WTC11 (cell line): ENCODE measurements around the gene KLK2. TPM values are rescaled to one million over a fixed set of nuclear protein-coding genes. Genes with fewer than 3 reads are reported as not detected.

Experiments used
- ATAC-seq: fragments of 200-7000 bp; cut with Tn5 transposase; 2 replicates; pipeline ENCODE4 v1.10.0; 2021; ENCODE audit warnings: mild to moderate bottlenecking, moderate library complexity
- CTCF ChIA-PET: fragments of 300-600 bp; sonication (Branson Sonifier 250); formaldehyde crosslinking; loops from one replicate; lab custom pipeline; 2021; ENCODE audit warnings: antibody characterized with exemption; lab: Charles Lee
- POLR2A ChIA-PET: fragments of 350-600 bp; sonication (Branson Sonifier 250); formaldehyde crosslinking; loops from one replicate; lab custom pipeline; 2021; ENCODE audit warnings: antibody characterized with exemption; lab: Charles Lee
- DNase-seq: peaks from one replicate; pipeline ENCODE4 v3.0.0; 2021; ENCODE audit warnings: low spot score
- H3K27ac Mint-ChIP-seq: 2 replicates; pipeline ENCODE4 v1.8.0; 2021; ENCODE audit warnings: mixed read lengths
- H3K27me3 Mint-ChIP-seq: 2 replicates; pipeline ENCODE4 v1.8.0; 2021; ENCODE audit warnings: low read depth, mild to moderate bottlenecking, moderate library complexity, mixed read lengths
- H3K36me3 Mint-ChIP-seq: 2 replicates; pipeline ENCODE4 v1.8.0; 2021; ENCODE audit warnings: mixed read lengths
- H3K4me1 Mint-ChIP-seq: 2 replicates; pipeline ENCODE4 v1.8.0; 2022; ENCODE audit warnings: mixed read lengths
- H3K4me3 Mint-ChIP-seq: 2 replicates; pipeline ENCODE4 v1.8.0; 2021; ENCODE audit warnings: mild to moderate bottlenecking, moderate library complexity, mixed read lengths
- H3K9me3 Mint-ChIP-seq: 2 replicates; pipeline ENCODE4 v1.8.0; 2021; ENCODE audit warnings: mixed read lengths
- AR ChIP-seq: fragments of 250-450 bp; sonication (Bioruptor Pico); IDR thresholded peaks from 2 replicates; pipeline ENCODE4 v1.9.0; 2021; ENCODE audit warnings: mild to moderate bottlenecking
- CREM ChIP-seq: sonication (generic); formaldehyde crosslinking; IDR thresholded peaks from 2 replicates; pipeline ENCODE4 v1.8.1; 2022; ENCODE audit warnings: mild to moderate bottlenecking, missing genetic modification reagents, moderate library complexity
- EMX1 ChIP-seq: fragments of 250-450 bp; sonication (Bioruptor Pico); IDR thresholded peaks from 2 replicates; pipeline ENCODE4 v1.8.0; 2021; ENCODE audit warnings: mild to moderate bottlenecking
- FOXK1 ChIP-seq: sonication (generic); formaldehyde crosslinking; IDR thresholded peaks from 2 replicates; pipeline ENCODE4 v1.8.0; 2022; ENCODE audit warnings: mild to moderate bottlenecking, moderate library complexity, missing genetic modification reagents
- GABPB1 ChIP-seq: sonication (generic); formaldehyde crosslinking; IDR thresholded peaks from 2 replicates; pipeline ENCODE4 v1.8.1; 2023; ENCODE audit warnings: mild to moderate bottlenecking, missing genetic modification reagents
- IRF2 ChIP-seq: sonication (generic); formaldehyde crosslinking; IDR thresholded peaks from 2 replicates; pipeline ENCODE4 v1.8.0; 2022; ENCODE audit warnings: low read depth, missing genetic modification reagents, borderline replicate concordance
- NR3C1 ChIP-seq: sonication (generic); formaldehyde crosslinking; conservative IDR thresholded peaks from 2 replicates; pipeline ENCODE4 v1.8.1; 2023; ENCODE audit warnings: low read depth, mild to moderate bottlenecking, missing genetic modification reagents
- PRRX2 ChIP-seq: fragments of 250-450 bp; sonication (Bioruptor Pico); IDR thresholded peaks from 2 replicates; pipeline ENCODE4 v1.8.0; 2021; ENCODE audit warnings: mild to moderate bottlenecking
- ZBTB21 ChIP-seq: sonication (generic); formaldehyde crosslinking; IDR thresholded peaks from 2 replicates; pipeline ENCODE4 v1.8.1; 2023; ENCODE audit warnings: mild to moderate bottlenecking, missing genetic modification reagents, borderline replicate concordance
- ZNF138 ChIP-seq: sonication (generic); formaldehyde crosslinking; conservative IDR thresholded peaks from 2 replicates; pipeline ENCODE4 v1.8.1; 2022; ENCODE audit warnings: mild to moderate bottlenecking, moderate library complexity, missing genetic modification reagents
- ZNF423 ChIP-seq: fragments of 250-450 bp; sonication (Bioruptor Pico); IDR thresholded peaks from 2 replicates; pipeline ENCODE4 v2.1.2; 2022; ENCODE audit warnings: mild to moderate bottlenecking, moderate library complexity
- ZNF425 ChIP-seq: fragments of 250-450 bp; sonication (Bioruptor Pico); conservative IDR thresholded peaks from 2 replicates; pipeline ENCODE4 v1.9.0; 2021; ENCODE audit warnings: mild to moderate bottlenecking
- total RNA-seq: library from RNA; stranded (reverse); gene quantifications from 3 replicates; pipeline ENCODE4 v1.2.3, GENCODE V29; 2021
- TF ChIP-seq, protein P1 (sequence below): sonication (generic); formaldehyde crosslinking; IDR thresholded peaks from 2 replicates; pipeline ENCODE4 v1.8.0; 2022; ENCODE audit warnings: mild to moderate bottlenecking, missing genetic modification reagents
- TF ChIP-seq, protein P2 (sequence below): fragments of 200-600 bp; IDR thresholded peaks from 2 replicates; pipeline ENCODE4 v1.8.0; 2022; ENCODE audit warnings: antibody characterized with exemption
- TF ChIP-seq, protein P3 (sequence below): sonication (generic); formaldehyde crosslinking; IDR thresholded peaks from 2 replicates; pipeline ENCODE4 v1.8.0; 2023; ENCODE audit warnings: missing genetic modification reagents
- TF ChIP-seq, protein P4 (sequence below): sonication (generic); formaldehyde crosslinking; IDR thresholded peaks from 2 replicates; pipeline ENCODE4 v1.8.0; 2022; ENCODE audit warnings: mild to moderate bottlenecking, missing genetic modification reagents
- TF ChIP-seq, protein P5 (sequence below): fragments of 250-450 bp; sonication (Bioruptor Pico); IDR thresholded peaks from 2 replicates; pipeline ENCODE4 v1.9.0; 2021; ENCODE audit warnings: mild to moderate bottlenecking

KLK2 gene
- total RNA-seq, 1 experiment from 2014 or later = not detected

DNA sequence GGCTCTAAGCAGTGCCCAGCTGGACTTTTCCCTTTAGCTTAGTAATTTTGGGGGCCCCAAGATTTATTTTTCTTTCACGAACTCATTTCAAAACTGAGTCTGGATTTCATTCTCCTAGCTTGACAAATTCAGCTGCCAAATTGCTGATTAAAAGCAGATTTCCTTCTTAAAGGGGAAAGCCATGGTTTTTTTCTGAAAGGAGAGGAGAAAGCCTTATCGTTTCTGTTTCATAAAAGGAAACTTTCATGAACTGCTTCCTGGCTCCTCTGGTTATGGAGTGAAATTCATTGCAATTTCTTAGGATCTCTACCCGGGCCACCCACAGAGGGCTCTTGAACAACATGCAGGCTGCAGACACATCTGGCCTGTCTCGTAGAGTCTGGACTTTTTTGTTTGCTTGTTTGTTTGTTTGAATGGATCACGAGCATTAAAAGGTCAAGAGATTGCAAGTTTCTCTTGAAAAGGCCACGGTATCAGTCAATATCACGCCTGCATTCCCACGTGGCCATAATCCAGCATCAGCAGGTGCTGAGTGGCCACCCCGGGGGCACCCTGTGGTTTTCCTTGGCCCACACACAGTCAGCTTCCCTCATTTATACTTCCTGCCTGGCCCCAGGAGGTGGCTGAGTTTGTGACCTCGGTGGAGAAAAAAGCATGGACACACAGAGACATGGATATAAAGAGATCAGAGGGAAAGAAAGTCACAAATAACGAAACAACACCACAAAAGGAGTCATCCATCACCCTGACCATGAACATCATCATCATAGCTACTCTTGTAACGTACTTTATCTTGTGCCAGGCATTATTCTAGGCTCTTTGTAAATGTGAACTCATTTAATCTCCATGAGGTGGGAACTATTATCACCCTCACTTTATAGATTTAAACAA lies 48.4 kb downstream of the KLK2 start:
- H3K9me3 Mint-ChIP-seq = no peaks in the 10 kb centered on the region
- ChIA-PET POLR2A (interaction anchor here (1.0 kb wide), 2 partner anchors 99 to 127 kb away, joined by 3 to 5 read pairs; no protein-coding TSS in a partner anchor), CTCF (interaction anchor here (0.6 to 6.9 kb wide), 58 partner anchors 10 to 384 kb away, joined by 3 to 84 read pairs (median 5); partner anchors contain the start of genes ACP4, KLK13, KLK3 and KLK4)
- no peaks in the 10 kb centered on the region for H3K36me3 Mint-ChIP-seq
- H3K4me1 Mint-ChIP-seq = peaks cover 13% of the 10 kb centered on the region
- TF ChIP-seq ZNF425 (no peak), ZNF423 (CRISPR knock-in tag) (peak; percentile 80), PRRX2 (CRISPR knock-in tag) (no peak), NR3C1 (CRISPR knock-in tag) (no peak), ZNF138 (CRISPR knock-in tag) (no peak), IRF2 (CRISPR knock-in tag) (no peak), AR (CRISPR knock-in tag) (no peak), CREM (CRISPR knock-in tag) (no peak)
- TF ChIP-seq, protein P1, sequence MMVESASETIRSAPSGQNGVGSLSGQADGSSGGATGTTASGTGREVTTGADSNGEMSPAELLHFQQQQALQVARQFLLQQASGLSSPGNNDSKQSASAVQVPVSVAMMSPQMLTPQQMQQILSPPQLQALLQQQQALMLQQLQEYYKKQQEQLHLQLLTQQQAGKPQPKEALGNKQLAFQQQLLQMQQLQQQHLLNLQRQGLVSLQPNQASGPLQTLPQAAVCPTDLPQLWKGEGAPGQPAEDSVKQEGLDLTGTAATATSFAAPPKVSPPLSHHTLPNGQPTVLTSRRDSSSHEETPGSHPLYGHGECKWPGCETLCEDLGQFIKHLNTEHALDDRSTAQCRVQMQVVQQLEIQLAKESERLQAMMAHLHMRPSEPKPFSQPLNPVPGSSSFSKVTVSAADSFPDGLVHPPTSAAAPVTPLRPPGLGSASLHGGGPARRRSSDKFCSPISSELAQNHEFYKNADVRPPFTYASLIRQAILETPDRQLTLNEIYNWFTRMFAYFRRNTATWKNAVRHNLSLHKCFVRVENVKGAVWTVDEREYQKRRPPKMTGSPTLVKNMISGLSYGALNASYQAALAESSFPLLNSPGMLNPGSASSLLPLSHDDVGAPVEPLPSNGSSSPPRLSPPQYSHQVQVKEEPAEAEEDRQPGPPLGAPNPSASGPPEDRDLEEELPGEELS (CRISPR knock-in tag) = no peak
- peak overlapping the region; percentile 18 for H3K4me3 Mint-ChIP-seq
- DNase-seq (no peak), ATAC-seq (peak; percentile 11)
- H3K27me3 Mint-ChIP-seq = peaks cover 14% of the 10 kb centered on the region
- H3K27ac Mint-ChIP-seq = peak overlapping the region; percentile 34; the same call in 1 of the 2 replicates

DNA sequence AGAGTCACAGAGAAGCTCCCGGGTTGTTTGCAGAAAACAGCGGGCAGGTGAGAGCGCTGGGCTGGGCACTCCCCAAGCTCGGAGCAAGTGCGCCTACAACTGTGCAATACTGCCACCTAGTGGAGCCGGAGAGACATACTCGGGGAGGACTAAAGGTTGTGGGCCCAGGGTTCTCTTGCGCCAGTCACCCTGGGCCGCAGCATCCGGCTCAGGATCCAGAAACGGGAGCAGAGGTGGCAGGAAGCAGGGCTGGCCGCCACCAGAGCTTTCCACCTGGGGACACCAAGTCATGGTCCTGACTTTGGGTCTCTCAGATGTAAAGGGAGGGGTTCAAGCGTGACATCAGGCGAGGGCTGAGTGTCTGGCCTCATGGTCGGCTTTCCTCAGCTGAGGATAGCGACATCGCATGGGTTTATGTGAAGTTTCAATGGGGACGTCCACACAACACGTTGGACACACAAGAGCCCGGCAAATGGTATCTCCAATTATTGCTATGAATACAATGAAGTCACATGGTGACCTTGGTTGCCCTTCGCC lies 49.1 kb downstream of the KLK2 start:
- ATAC-seq = peak; percentile 100
- POLR2A ChIA-PET = interaction anchor here (0.7 to 1.0 kb wide), 3 partner anchors 99 to 623 kb away, joined by 3 to 5 read pairs (median 3); no protein-coding TSS in a partner anchor
- H3K4me3 Mint-ChIP-seq = peak overlapping the region; percentile 18; the same call in 1 of the 2 replicates
- H3K27me3 Mint-ChIP-seq = peaks cover 7% of the 10 kb centered on the region
- H3K4me1 Mint-ChIP-seq = peaks cover 13% of the 10 kb centered on the region
- H3K9me3 Mint-ChIP-seq = no peaks in the 10 kb centered on the region
- H3K27ac Mint-ChIP-seq = no peak overlapping the region
- no peaks in the 10 kb centered on the region for H3K36me3 Mint-ChIP-seq
- CTCF ChIA-PET = interaction anchor here (0.6 to 6.9 kb wide), 60 partner anchors 11 to 385 kb away, joined by 3 to 84 read pairs (median 5); partner anchors contain the start of genes ACP4, KLK13, KLK3 and KLK4
- peak; percentile 87 for DNase-seq
- TF ChIP-seq FOXK1 (no peak), GABPB1 (CRISPR knock-in tag) (no peak), EMX1 (CRISPR knock-in tag) (no peak), ZBTB21 (CRISPR knock-in tag) (no peak)
- TF ChIP-seq, protein P2, sequence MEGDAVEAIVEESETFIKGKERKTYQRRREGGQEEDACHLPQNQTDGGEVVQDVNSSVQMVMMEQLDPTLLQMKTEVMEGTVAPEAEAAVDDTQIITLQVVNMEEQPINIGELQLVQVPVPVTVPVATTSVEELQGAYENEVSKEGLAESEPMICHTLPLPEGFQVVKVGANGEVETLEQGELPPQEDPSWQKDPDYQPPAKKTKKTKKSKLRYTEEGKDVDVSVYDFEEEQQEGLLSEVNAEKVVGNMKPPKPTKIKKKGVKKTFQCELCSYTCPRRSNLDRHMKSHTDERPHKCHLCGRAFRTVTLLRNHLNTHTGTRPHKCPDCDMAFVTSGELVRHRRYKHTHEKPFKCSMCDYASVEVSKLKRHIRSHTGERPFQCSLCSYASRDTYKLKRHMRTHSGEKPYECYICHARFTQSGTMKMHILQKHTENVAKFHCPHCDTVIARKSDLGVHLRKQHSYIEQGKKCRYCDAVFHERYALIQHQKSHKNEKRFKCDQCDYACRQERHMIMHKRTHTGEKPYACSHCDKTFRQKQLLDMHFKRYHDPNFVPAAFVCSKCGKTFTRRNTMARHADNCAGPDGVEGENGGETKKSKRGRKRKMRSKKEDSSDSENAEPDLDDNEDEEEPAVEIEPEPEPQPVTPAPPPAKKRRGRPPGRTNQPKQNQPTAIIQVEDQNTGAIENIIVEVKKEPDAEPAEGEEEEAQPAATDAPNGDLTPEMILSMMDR = peak; percentile 90
- TF ChIP-seq, protein P3, sequence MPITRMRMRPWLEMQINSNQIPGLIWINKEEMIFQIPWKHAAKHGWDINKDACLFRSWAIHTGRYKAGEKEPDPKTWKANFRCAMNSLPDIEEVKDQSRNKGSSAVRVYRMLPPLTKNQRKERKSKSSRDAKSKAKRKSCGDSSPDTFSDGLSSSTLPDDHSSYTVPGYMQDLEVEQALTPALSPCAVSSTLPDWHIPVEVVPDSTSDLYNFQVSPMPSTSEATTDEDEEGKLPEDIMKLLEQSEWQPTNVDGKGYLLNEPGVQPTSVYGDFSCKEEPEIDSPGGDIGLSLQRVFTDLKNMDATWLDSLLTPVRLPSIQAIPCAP (CRISPR knock-in tag) = no peak
- TF ChIP-seq, protein P4, sequence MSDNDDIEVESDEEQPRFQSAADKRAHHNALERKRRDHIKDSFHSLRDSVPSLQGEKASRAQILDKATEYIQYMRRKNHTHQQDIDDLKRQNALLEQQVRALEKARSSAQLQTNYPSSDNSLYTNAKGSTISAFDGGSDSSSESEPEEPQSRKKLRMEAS (CRISPR knock-in tag) = 0 out of 2 replicates have a peak, but pooled peaks have one; percentile 20
- TF ChIP-seq, protein P5, sequence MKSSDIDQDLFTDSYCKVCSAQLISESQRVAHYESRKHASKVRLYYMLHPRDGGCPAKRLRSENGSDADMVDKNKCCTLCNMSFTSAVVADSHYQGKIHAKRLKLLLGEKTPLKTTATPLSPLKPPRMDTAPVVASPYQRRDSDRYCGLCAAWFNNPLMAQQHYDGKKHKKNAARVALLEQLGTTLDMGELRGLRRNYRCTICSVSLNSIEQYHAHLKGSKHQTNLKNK (CRISPR knock-in tag) = no peak
